Activated CD8-positive, alpha-beta memory T cell treated with anti-CD3 and anti-CD28 coated beads for 4 hours (primary cell): ENCODE measurements around the gene THOC3.
"Not testable (repeated sequence)": the region's sequence is repeated elsewhere in the genome, so short reads cannot be mapped to it uniquely, and the experiment has no call there.

Experiments used
- DNase-seq, 2 donors: peaks; one replicate each; pipeline ENCODE4 v3.0.0-alpha.2; 2020; ENCODE audit warnings: low read depth in 2 of 2

The THOC3 gene, protein sequence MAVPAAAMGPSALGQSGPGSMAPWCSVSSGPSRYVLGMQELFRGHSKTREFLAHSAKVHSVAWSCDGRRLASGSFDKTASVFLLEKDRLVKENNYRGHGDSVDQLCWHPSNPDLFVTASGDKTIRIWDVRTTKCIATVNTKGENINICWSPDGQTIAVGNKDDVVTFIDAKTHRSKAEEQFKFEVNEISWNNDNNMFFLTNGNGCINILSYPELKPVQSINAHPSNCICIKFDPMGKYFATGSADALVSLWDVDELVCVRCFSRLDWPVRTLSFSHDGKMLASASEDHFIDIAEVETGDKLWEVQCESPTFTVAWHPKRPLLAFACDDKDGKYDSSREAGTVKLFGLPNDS

GRCh38 chr5:175967471-175968372 lies at the start of gene THOC3:
Gene THOC3, minus strand, starts transcription at chr5:175968315. Its CDS starts 107 bp downstream, at chr5:175968208.
- DNase-seq: peak; percentile 46 to 50

- not testable (repeated sequence) for DNase-seq
Measured at GRCh38 chr5:176017324-176017723, 49.2 kb upstream of the THOC3 start.

- not testable (repeated sequence) for DNase-seq
Measured at GRCh38 chr5:176014360-176014759, 46.2 kb upstream of the THOC3 start.

- DNase-seq: not testable (repeated sequence)
Measured at GRCh38 chr5:176011088-176011487, 43.0 kb upstream of the THOC3 start.

GRCh38 chr5:176010202-176010601 lies 42.1 kb upstream of the THOC3 start:
- not testable (repeated sequence) for DNase-seq

DNA sequence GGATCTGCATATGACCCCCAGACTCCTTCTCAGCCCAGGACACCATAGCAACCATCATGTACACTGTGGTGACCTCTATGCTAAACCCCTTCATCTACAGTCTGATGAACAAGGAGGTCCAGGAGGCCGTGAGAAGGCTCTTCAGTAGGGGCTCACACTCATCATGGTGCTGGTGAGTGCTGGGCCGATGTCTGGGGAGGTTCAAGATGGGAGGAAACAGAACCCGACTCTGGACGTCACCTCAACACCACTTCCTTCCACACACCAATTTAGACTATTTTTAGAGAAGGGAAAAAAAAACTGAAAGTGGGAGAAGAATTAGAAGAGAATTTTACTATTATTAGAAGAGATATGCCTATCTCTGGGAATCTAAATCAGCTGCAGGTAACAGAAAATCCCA lies 39.1 kb upstream of the THOC3 start:
- not testable (repeated sequence) for DNase-seq

- not testable (repeated sequence) for DNase-seq
Measured at GRCh38 chr5:176006819-176007218, 38.7 kb upstream of the THOC3 start.

DNA sequence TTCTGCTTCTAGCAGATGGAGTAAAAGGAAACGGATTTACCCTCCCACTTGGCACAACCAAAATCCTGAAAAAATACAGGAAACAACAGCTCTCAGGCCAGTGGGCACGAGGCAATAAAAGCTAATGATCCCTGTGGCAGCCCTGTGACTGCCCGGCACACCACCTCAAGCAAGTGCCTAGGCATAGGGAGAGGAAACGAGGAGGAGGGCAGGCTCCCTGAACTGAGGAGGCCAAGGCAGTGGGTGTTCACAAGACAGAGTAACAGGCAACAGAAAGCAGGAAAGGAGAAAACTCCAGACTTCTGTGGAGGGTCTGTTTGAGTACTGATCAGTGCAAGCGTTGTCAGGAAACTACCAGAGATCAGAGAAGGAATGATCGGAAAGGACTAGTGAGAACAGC lies 29.9 kb upstream of the THOC3 start:
- DNase-seq: not testable (repeated sequence)

DNA sequence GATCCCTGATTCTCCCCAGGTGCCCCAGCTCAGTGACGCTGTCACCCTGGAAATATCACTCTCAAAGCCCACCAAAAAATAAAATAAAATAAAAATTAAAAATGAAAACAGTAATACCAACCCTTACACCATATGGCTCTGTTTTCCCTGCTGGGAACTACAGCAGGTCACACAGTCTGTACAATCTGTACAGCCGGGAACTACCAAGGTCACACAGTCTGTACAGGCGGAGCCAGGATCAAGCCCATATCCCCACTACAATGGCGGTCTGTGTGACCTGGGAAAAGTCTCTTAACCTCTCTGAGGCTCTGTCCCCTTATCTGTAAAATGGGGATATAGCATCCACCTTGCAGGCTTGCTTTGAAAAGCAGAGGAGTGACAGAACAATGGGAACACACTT lies 29.4 kb upstream of the THOC3 start:
- DNase-seq: not testable (repeated sequence)

- DNase-seq: not testable (repeated sequence)
Measured at GRCh38 chr5:175996791-175997190, 28.7 kb upstream of the THOC3 start.

DNA sequence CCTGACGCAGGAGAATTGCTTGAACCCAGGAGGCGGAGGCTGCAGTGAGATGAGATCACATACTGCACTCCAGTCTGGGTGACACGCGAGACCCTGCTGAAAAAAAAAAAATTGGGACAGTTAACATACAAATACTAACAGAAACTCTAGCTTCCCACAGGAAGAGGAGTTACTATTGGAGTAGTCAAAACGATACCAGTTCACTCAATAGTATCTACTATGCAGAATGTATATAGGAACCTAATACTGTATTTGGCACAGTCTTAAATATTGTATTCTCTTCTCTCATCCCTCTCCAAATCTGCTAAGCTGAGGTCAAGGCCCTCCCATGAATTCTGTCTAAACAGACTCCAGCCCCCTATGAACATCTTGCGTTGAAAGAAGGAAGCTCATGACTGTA lies 27.4 kb upstream of the THOC3 start:
- DNase-seq: not testable (repeated sequence)

DNA sequence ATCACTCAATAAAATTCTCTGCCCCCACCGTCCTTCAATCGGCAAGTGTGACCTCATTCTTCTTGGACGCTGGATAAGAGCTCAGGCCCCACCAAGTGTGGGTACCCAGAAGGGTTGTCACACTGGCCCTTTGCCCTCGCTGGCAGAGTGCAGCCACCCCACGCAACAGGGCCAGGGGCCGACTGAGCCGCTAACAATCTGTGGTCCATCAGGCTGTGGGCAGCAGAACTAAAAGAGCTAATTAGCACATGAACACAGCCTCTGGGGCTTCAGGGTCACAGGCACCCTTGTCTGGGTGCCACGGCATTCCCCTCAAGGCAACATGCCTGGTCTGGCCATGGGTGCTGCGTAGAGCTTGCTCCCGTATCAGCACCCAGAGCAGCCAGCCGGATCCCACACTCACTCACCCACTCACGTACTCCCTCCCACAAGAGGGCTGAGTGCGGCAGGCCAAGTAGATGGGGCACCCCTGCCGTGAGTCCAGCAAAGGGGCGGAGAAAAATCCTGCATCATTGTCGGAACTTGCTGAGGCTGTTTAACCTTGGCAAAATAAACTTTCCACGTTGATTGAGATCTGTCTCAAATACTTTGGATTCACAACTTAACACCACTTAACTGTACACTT lies 11.4 kb upstream of the THOC3 start:
- DNase-seq: not testable (repeated sequence)

GRCh38 chr5:175968381-175968780 lies 266 bp upstream of the THOC3 start:
- DNase-seq: not testable (repeated sequence)

DNA sequence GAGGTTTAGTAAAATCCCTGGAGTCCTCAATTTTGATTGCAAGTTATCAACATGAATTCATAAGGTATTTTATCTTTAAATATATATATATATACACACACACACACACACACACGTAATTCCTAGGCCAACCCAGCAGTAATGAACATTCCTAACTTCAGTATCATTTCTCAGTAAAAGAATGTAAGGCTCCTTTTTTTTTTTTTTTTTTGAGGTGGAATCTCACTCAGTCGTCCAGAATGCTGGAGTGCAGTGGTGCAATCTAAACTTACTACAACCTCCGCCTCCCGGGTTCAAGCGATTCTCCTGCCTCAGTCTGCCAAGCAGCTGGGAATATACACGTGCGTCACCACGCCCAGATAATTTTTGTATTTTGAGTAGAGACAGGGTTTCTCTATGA lies 5.8 kb downstream of the THOC3 start:
- DNase-seq: not testable (repeated sequence)

- not testable (repeated sequence) for DNase-seq
Measured at GRCh38 chr5:175960228-175960627, 7.9 kb downstream of the THOC3 start.

DNA sequence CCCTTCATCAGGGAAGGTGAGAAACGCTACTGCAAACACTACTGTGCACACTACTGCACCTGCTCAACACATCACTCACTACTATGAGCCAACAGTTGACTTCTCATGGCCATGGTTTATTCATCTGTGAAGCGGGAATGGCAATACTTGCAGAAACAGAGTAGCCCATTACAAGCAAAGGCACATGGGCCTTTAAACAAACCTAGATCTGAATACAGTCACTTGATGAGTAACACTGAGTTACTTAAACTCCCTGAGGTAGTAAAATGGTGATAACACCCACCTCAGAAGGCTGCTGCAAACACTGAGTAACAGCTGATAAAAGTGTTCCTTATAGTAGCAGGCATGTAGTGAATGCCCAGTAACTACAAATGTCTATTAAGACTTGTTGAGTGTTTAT lies 9.6 kb downstream of the THOC3 start:
- not testable (repeated sequence) for DNase-seq

DNA sequence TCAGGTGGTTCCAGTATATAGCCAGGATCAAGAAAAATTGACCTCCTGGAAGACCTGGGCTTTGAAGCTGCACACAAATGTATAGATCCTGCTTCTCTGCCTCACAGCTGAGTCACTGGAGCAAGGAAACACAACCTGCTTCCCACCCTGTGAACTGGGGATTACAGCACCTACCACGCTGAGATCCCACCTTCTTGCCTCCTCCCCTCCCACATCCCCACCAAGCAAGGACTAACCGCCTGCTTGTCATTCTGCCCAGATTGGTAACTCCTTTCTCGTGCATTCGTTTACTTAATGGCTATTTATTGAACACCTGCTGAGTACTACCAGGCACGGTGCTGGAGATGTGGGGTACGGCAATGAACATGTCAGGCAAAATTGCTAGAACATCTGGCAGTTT lies 14.0 kb downstream of the THOC3 start:
- DNase-seq: not testable (repeated sequence)

DNA sequence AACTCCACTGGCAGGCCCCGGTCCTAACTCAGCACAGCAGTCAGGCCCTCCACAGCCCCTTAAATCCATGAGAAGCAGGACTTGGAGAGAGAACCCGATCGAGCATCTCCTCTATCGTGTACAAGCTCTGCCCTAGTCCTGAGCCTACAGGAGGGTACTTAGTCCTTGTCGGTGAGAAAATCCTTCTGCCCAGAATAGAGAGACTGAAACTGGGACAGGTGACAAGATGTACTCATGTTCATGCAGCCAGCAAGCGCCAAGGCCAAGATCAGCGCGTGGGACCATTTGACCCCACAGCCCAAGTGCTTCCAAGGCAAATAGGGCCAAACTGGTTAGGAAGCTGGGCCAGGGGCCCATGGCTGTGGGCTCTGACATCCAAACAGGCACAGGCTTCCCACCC lies 15.3 kb downstream of the THOC3 start:
- not testable (repeated sequence) for DNase-seq

DNA sequence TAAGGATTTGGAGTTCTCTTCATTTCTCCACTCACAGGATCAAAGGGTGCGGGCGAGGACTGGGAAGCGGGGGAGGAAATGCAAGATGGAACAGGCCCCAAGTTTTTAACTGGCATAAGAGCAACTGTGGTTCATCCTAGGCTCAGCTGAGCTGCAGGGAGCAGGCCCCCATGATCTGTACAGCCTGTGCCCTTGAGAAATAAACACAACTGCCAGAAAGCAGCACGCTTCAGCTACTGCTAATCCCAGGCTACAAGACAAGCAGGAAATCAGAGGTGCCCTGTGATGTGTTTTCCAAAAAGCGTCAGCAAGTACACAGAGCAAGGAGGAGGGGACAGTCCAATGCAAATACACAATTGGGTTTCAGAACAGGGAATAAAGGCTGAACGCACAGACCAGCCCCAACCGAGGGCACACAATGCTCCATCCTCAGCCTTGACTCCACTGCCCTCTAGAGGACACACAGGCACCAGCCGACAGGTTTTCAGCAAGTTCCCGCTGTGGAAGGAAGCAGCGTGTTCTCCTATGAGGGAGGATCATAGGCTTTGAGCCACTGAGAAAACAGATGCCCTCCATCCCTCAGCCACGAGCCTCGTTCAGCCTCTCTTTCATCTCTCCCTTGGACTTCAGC lies 16.7 kb downstream of the THOC3 start:
- DNase-seq: not testable (repeated sequence)

- not testable (repeated sequence) for DNase-seq
Measured at GRCh38 chr5:175948329-175949108, 19.6 kb downstream of the THOC3 start.

DNA sequence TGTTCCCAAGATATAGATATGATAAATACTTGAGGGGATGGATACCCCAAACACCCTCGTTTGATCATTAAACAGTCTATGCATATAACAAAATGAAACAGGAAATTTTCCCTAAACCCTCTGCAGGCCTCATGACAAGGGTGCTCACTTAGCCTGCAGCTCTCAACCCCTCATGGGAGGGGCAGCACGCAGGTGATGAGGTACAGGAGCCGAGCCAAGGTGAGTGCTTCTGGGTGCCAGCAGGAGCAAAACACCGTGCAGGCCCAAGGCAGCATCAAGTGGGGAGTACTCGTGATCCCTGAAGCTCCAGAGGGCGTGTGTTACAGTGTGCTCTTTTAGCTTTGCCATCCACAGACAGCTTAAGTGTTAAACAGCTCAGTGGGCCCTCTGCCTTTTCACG lies 24.9 kb downstream of the THOC3 start:
- DNase-seq: not testable (repeated sequence)
